Measurements from ENCODE around the gene ZNF579.

The ZNF579 gene

GRCh38 chr19:55613396-55613795 is 32.7 kb upstream of the ZNF579 start:
- in situ Hi-C loops (cut with MboI; ENCODE audit: low sequenced_read_pairs), result no loop called here

DNA sequence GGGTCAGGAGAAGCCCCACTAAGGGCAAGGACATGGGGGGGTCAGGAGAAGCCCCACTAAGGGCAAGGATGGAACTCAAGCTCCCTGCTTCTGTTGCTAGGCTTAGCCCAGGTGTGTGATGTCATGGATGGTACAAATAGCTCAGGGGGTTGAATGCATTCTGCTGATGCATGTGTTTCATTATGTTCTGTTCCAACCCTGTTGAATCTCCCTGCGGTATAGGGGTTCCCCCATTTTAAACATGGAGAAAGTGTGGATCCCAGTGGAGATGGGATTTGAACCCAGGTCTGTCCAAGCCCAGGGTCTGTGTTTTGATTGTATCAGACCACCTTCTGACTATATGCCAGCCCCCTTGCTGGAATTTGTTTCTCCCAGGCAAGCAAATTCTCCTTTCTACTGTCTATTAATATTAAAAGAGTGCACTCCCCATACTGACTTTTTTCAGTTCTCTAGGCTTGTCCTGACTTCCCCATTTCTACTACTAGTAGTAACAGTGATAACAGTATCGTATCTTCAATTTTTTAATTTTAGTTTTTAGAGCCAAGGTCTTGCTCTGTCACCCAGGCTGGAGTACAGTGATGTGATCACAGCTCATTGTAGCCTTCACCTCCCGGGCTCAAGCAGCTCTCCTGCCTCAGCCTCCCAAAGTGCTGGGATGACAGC is 31.5 kb upstream of the ZNF579 start:
- in situ Hi-C loops (cut with MboI; ENCODE audit: low sequenced_read_pairs), result no loop called here

DNA sequence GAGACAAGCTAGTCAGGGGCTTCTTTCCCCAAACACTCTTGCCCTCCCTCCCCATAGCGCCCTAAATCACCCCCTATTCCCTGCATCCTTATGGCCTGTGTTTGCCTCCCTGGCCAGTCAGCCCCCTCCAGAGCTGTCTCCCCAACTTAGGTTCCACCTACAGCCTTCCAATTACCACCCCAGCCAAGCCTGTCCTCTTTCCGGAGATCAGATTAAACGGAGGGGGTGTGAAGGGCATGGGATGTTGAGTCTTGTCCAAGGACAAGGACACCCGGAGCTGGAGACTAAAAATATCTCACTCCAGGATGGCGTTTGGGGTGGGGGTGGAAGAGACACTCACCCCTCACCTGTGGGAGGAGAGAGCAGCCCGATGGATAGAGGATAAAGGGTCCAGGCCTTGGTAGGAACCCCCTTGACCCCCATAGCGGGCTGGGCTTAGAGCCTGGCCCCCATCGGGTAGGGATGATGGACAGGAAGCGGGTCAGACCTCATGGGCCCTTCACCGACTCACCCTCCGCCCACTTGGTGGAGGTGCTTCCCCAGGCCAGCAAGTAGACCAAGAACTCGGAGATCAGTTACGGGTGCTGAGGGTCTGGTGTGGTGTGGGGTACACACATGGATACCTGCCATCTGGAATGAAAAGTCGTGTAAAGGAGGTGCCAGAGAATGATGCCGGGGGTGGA is 30.8 kb upstream of the ZNF579 start:
- in situ Hi-C loops (cut with MboI; ENCODE audit: low sequenced_read_pairs), result no loop called here

DNA sequence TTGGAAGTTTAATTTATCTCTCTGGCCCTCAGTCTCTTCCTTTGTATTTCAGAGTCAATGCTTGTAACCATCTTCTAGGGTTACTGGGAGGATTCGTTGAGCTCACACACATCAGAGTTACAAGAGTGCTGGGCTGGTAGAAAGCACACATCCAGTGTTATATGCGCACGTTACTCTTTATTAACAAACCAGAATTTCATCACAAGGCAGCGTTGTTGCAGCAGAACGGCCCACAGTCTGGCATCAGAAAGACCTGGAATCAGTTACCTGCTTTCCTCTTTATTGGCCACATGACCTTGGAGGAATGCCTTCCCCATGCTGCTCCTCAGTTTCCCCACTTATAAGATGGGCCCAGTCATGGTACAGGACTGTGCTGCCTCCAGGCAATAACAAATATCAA is 28.7 kb upstream of the ZNF579 start:
- in situ Hi-C loops (cut with MboI; ENCODE audit: low sequenced_read_pairs), result no loop called here

GRCh38 chr19:55606817-55607216 is 26.2 kb upstream of the ZNF579 start:
- in situ Hi-C loops (cut with MboI; ENCODE audit: low sequenced_read_pairs), result no loop called here

GRCh38 chr19:55606471-55606787 is 25.8 kb upstream of the ZNF579 start:
- in situ Hi-C loops (cut with MboI; ENCODE audit: low sequenced_read_pairs), result no loop called here

DNA sequence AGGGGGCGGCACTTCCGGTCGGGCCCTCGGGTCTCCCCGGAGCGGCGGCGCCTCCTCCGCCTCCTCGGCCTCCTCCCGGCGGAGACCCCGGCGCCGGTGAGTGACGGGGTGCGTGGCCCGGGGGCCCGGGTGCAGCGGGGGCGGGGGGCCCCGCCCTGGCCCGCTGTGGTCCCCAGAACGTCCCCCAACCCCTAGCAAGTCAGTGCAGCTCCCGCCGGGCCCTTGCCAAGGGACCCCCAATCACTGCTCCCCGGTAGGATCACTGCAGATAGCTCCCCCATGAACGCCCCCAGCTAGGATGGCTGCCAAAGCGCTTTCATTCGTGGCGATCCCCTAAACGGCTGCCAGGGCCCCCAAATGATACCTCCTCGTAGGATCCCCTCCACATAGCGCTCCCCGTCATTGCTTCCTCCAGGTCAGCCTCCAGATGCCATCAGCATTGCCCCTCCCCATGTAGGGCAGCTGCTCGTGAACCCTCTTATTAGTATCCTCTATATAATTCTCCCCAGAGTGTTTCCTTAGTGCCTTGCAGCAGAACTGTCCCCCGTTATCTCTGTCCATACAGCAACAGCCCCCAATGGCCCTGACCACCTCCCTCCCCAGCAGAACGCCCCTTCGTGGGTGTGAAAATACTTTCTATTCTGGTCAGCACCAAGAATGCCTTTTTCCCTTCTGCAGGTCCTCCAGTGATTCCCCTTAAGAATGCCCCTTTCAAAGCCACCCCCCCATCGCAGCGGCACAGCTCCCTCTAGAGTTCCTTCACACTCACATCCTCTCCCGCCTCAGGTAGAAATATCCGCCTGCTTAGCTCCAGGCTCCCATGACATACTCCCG is 25.2 kb upstream of the ZNF579 start, which contains the start of gene ZNF865:
Gene ZNF865 (plus strand): TSS at position 11 of the 834 bp plus-strand sequence. CDS start 7,972 bp downstream, outside the sequence.
- in situ Hi-C loops (cut with MboI; ENCODE audit: low sequenced_read_pairs), result no loop called here

- in situ Hi-C loops (cut with MboI; ENCODE audit: low sequenced_read_pairs), result no loop called here
Observed at GRCh38 chr19:55605207-55605636, 24.6 kb upstream of the ZNF579 start.

DNA sequence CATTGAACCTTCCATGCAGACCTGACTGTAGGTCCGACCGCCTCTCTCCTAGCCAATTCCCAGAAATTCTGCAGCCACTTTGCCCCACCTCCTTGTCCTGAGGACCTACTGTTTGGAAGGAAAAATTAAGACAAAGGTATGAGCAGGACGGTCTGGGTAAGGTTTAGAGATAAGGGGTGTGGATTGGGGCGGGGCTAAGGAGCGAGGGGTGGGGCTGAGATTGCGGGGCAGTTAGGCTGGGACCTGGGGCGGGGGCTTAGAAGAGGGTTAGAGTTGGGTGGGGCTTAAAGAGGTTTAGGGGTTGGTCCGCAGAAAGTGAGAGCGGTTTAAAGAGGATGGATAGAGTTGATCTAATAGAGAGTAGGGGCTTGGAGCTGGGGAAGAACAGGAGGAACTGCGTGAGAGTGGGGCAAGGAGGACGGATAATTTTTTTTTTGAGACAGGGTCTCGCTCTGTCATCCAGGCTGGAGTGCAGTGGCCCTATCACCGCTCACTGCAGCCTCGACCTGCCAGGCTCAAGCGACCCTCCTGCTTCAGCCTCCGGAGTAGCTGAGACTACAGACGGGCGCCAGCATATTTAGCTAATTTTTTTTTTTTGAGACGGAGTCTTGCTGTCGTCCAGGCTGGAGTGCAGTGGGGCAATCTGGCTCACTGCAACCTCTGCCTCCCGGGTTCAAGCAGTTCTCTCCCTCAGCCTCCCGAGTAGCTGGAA is 23.1 kb upstream of the ZNF579 start:
- in situ Hi-C loops (cut with MboI; ENCODE audit: low sequenced_read_pairs), result no loop called here

- in situ Hi-C loops (cut with MboI; ENCODE audit: low sequenced_read_pairs), result no loop called here
Observed at GRCh38 chr19:55603115-55603514, 22.5 kb upstream of the ZNF579 start.

DNA sequence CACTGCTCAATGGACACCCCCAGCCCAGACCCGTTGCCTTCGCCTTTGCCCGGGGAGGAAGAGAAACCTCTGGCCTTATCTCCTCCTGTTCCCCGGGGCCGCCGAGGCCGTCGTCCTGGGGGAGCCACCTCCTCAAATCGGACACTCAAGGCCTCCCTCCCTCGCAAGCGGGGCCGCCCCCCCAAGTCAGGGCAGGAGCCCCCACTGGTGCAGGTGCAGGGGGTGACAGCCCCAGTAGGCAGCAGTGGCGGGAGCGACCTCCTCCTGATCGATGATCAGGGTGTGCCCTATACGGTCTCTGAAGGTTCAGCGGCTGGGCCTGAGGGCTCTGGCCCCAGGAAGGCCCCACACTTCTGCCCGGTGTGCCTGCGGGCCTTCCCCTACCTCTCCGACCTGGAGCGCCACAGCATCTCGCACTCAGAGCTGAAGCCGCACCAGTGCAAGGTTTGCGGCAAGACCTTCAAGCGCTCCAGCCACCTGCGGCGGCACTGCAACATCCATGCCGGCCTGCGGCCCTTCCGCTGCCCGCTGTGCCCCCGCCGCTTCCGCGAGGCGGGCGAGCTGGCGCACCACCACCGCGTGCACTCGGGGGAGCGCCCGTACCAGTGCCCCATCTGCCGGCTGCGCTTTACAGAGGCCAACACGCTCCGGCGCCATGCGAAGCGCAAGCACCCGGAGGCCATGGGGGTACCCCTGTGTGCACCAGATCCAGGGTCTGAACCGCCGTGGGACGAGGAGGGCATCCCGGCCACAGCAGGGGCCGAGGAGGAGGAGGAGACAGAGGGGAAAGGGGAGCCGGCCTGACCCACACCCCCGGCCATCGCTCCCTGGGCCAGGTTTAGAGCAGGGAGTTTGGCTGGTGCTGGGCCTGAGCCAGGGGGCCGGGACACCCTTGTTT is 21.7 kb upstream of the ZNF579 start:
- in situ Hi-C loops (cut with MboI; ENCODE audit: low sequenced_read_pairs), result no loop called here

DNA sequence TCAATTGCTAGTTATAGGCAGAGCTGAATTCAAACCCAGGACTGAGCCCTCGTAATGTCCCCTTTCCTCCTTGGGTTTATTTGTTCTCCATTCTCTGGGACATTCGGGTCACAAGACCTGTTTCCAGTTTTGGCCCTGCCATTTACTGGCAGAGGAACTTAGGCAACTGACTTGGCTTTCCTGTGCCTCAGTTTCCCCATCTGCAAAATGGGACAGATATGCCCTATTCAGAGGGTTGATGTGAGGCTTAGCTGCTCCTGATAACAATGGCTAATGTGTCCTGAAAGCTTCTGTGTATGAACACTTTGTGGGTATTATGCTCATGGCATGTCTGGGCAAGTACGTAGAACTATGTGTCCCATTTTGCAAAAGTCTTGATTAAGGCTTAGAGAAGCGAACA is 20.4 kb upstream of the ZNF579 start:
- in situ Hi-C loops (cut with MboI; ENCODE audit: low sequenced_read_pairs), result no loop called here

DNA sequence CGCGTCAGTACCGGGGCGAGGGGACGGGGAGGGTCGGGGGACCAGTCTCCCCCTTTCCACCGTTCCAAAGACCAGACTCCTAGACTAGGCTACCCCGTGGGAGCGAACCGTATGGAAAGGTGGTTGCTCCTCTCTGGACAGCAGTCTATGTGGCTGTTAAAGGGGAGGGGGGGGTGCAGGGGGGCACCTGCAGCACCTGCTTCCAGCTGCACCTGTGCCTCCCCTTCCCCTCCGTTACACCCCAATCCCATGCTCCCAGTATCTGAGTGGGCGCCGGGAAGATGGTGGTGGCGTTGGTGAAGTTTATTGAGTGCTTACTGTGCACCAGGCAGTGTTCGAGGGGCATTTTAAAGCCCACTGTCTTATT is 20.0 kb upstream of the ZNF579 start:
- in situ Hi-C loops (cut with MboI; ENCODE audit: low sequenced_read_pairs), result no loop called here

GRCh38 chr19:55599842-55600661 is 19.4 kb upstream of the ZNF579 start, which contains the start of gene ZNF524:
Gene ZNF524, plus strand, starts transcription at chr19:55600288. Its CDS starts 1,825 bp downstream, at chr19:55602113.
- in situ Hi-C loops (cut with MboI; ENCODE audit: low sequenced_read_pairs), result no loop called here

GRCh38 chr19:55599468-55599841 is 18.8 kb upstream of the ZNF579 start, which contains the start of gene FIZ1:
Gene FIZ1, minus strand, starts transcription at chr19:55599517. Its CDS starts 1,652 bp downstream, at chr19:55597865.
- in situ Hi-C loops (cut with MboI; ENCODE audit: low sequenced_read_pairs), result no loop called here

- in situ Hi-C loops (cut with MboI; ENCODE audit: low sequenced_read_pairs), result no loop called here
Observed at GRCh38 chr19:55598719-55599467, 18.2 kb upstream of the ZNF579 start.

- in situ Hi-C loops (cut with MboI; ENCODE audit: low sequenced_read_pairs), result no loop called here
Observed at GRCh38 chr19:55598034-55598433, 17.4 kb upstream of the ZNF579 start.

- in situ Hi-C loops (cut with MboI; ENCODE audit: low sequenced_read_pairs), result no loop called here
Observed at GRCh38 chr19:55597501-55597921, 16.9 kb upstream of the ZNF579 start.

Measured in hTERT RPE-1 (cell line).